ENCODE measurements around the gene NCL.

DNA sequence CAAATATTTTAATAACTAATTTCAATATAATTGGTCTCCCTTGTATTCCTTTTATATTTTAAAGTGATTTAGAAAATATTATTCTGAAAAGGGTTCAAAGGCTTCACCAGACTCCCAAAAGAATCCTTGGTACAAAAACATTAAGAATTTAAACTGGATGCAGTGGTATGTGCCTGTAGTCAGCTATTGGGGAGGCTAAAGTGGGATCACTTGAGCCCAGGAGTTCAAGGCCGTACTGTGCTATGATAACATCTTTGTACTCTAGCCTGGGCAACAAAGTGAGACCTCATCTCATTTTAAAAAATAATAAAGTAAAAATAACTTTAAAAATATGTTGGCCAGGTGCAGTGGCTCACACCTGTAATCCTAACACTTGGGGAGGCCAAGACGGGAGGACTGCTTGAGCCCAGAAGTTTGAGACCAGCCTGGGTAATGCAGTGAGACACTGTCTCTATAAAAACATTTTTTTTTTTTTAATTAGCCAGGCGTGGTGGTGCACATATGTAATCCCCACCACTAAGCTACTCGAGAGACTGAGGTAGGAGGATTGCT lies 14.7 kb downstream of the NCL start:
- TF ChIP-seq, protein P1, sequence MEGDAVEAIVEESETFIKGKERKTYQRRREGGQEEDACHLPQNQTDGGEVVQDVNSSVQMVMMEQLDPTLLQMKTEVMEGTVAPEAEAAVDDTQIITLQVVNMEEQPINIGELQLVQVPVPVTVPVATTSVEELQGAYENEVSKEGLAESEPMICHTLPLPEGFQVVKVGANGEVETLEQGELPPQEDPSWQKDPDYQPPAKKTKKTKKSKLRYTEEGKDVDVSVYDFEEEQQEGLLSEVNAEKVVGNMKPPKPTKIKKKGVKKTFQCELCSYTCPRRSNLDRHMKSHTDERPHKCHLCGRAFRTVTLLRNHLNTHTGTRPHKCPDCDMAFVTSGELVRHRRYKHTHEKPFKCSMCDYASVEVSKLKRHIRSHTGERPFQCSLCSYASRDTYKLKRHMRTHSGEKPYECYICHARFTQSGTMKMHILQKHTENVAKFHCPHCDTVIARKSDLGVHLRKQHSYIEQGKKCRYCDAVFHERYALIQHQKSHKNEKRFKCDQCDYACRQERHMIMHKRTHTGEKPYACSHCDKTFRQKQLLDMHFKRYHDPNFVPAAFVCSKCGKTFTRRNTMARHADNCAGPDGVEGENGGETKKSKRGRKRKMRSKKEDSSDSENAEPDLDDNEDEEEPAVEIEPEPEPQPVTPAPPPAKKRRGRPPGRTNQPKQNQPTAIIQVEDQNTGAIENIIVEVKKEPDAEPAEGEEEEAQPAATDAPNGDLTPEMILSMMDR (IDR thresholded peaks at IDR 0.05; ENCODE audit: insufficient read depth, low read depth, low read length): no peak
- no peak for TF ChIP-seq EZH2 (IDR thresholded peaks at IDR 0.05; ENCODE audit: insufficient read depth, low read length)

Measured in astrocyte (in vitro differentiated cells and primary cell).